ENCODE data around the gene DVL1. TPM values are rescaled to one million over a fixed set of nuclear protein-coding genes. Genes with fewer than 3 reads are reported as not detected.

Gene DVL1
- polyA plus RNA-seq, 1 experiment = 8.9 TPM

DNA sequence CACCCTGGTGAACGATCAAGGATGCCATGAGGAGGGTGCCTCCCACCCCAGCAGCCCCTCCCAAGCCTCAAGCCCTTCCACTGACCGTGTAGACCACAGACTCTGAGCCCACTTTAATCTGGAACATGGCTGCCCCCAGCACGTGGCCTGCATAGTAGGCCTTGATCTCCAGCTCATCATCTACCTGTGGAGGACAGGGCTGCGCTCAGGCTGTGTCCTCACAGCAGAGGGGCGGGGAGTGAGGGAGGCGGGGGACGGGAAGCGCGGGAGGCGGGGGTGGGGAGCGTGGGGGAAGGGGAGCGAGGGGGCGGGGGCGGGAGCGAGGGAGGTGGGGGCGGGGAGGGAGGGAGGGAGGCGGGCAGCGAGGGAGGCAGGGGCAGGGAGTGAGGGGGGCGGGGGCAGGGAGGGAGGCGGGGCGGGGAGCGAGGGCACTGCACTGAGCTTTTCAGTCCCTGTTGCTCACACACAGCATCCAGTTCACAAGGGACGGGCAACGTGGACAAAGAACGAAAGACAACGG is 33.7 kb downstream of the DVL1 start:
- no peak for DNase-seq (ENCODE audit: low read depth, low spot score)
- POLR2A ChIA-PET = no interaction called here
- no peak overlapping the region for H3K27ac ChIP-seq (ENCODE audit: low read depth, low read length)
- no peak overlapping the region for H3K4me3 ChIP-seq (ENCODE audit: low read depth, low read length)
- TF ChIP-seq CTCF (IDR thresholded peaks at IDR 0.05; ENCODE audit: low read depth, low read length) = no peak
- CTCF ChIA-PET = interaction anchor here (0.6 kb wide), 1 partner anchor 194 kb away, joined by 3 read pairs; no protein-coding TSS in a partner anchor
- H3K9me3 ChIP-seq (ENCODE audit: control insufficient read depth, insufficient read depth, low read length) = no peaks in the 10 kb centered on the region; the same call in 1 of the 2 replicates
- H3K27me3 ChIP-seq (ENCODE audit: control insufficient read depth, insufficient read depth, low read length) = no peaks in the 10 kb centered on the region

GRCh38 chr1:1314678-1315335 is 34.4 kb downstream of the DVL1 start:
- H3K9me3 ChIP-seq (ENCODE audit: control insufficient read depth, insufficient read depth, low read length) = no peaks in the 10 kb centered on the region; the same call in 1 of the 2 replicates
- ChIA-PET POLR2A (no interaction called here), CTCF (no interaction called here)
- no peak overlapping the region for H3K4me3 ChIP-seq (ENCODE audit: low read depth, low read length)
- DNase-seq (ENCODE audit: low read depth, low spot score) = no peak
- H3K27ac ChIP-seq (ENCODE audit: low read depth, low read length) = no peak overlapping the region
- no peaks in the 10 kb centered on the region for H3K27me3 ChIP-seq (ENCODE audit: control insufficient read depth, insufficient read depth, low read length)
- TF ChIP-seq CTCF (IDR thresholded peaks at IDR 0.05; ENCODE audit: low read depth, low read length) = no peak

DNA sequence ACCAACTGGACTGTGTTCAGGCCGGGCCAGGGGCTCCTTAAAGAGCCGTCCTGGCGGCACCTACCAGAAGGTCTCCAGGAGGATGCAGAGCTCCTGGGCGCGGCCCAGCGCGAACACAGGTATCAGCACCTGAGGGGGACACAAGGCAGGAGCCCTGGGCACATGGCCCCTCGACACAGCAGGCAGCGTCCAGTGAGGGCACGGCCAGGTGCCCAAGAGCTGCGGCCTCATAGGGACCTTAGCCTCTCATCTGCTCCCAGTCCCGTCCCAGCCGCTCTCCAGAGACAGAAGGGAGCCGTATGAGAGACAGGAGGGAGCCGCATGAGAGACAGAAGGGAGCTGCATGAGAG is 35.0 kb downstream of the DVL1 start:
- CTCF ChIA-PET = no interaction called here
- Histone ChIP-seq H3K4me3 (ENCODE audit: low read depth, low read length) (no peak overlapping the region), H3K27ac (ENCODE audit: low read depth, low read length) (no peak overlapping the region), H3K9me3 (ENCODE audit: control insufficient read depth, insufficient read depth, low read length) (no peaks in the 10 kb centered on the region; the same call in 1 of the 2 replicates), H3K27me3 (ENCODE audit: control insufficient read depth, insufficient read depth, low read length) (no peaks in the 10 kb centered on the region)
- no peak for DNase-seq (ENCODE audit: low read depth, low spot score)
- TF ChIP-seq CTCF (IDR thresholded peaks at IDR 0.05; ENCODE audit: low read depth, low read length) = no peak
- POLR2A ChIA-PET = no interaction called here

- Histone ChIP-seq H3K4me3 (ENCODE audit: low read depth, low read length) (no peak overlapping the region), H3K9me3 (ENCODE audit: control insufficient read depth, insufficient read depth, low read length) (no peaks in the 10 kb centered on the region), H3K27me3 (ENCODE audit: control insufficient read depth, insufficient read depth, low read length) (no peaks in the 10 kb centered on the region), H3K27ac (ENCODE audit: low read depth, low read length) (no peak overlapping the region)
- ChIA-PET CTCF (no interaction called here), POLR2A (no interaction called here)
- DNase-seq (ENCODE audit: low read depth, low spot score) = no peak
- no peak for TF ChIP-seq CTCF (IDR thresholded peaks at IDR 0.05; ENCODE audit: low read depth, low read length)
Observed at GRCh38 chr1:1313500-1314236, 35.5 kb downstream of the DVL1 start.

All from AG04450 (cell line).